ENCODE results near the gene FITM1. TPM values are rescaled to one million over a fixed set of nuclear protein-coding genes. Genes with fewer than 3 reads are reported as not detected.

FITM1 gene
- total RNA-seq, 4 donors from 2014 or later = 0.27 to 0.67 TPM; not detected in 2

GRCh38 chr14:24150993-24151392, 20.5 kb downstream of the FITM1 start:
- no peak overlapping the region for H3K27ac ChIP-seq
- no peak overlapping the region for H3K4me3 ChIP-seq
- TF ChIP-seq, protein P1, sequence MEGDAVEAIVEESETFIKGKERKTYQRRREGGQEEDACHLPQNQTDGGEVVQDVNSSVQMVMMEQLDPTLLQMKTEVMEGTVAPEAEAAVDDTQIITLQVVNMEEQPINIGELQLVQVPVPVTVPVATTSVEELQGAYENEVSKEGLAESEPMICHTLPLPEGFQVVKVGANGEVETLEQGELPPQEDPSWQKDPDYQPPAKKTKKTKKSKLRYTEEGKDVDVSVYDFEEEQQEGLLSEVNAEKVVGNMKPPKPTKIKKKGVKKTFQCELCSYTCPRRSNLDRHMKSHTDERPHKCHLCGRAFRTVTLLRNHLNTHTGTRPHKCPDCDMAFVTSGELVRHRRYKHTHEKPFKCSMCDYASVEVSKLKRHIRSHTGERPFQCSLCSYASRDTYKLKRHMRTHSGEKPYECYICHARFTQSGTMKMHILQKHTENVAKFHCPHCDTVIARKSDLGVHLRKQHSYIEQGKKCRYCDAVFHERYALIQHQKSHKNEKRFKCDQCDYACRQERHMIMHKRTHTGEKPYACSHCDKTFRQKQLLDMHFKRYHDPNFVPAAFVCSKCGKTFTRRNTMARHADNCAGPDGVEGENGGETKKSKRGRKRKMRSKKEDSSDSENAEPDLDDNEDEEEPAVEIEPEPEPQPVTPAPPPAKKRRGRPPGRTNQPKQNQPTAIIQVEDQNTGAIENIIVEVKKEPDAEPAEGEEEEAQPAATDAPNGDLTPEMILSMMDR (IDR thresholded peaks at IDR 0.05) = no peak
- no peaks in the 10 kb centered on the region for H3K27me3 ChIP-seq
- H3K36me3 ChIP-seq = peaks cover 0 to 77% of the 10 kb centered on the region in 2 donors
- peaks cover 0 to 36% (median 12%) of the 10 kb centered on the region in 3 donors for H3K4me1 ChIP-seq
- no peak for ATAC-seq
- no peaks in the 10 kb centered on the region for H3K9me3 ChIP-seq
- 60 to 78% methylated on average over 1 to 3 of the region's 9 CpGs for WGBS, 2 donors (ENCODE audit: low coverage in 1 of 2)

DNA sequence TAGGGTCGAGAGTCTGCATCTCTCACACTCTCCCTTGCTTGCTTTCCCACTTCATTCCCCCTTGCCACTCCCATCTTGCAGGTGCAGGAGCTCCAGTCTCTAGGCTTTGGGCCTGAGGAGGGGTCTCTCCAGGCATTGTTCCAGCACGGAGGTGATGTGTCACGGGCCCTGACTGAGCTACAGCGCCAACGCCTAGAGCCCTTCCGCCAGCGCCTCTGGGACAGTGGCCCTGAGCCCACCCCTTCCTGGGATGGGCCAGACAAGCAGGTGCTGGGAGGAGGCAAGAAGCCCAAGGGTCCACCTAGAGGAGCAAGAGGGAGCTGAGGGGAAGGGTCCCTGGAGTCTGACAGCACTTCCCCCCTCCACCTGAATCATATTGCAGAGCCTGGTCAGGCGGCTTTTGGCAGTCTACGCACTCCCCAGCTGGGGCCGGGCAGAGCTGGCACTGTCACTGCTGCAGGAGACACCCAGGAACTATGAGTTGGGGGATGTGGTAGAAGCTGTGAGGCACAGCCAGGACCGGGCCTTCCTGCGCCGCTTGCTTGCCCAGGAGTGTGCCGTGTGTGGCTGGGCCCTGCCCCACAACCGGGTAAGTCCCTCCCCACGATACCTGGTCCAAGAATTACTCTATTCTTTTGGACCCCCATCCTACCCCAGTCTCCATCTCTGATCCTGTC, 21.1 kb downstream of the FITM1 start:
- H3K4me3 ChIP-seq = no peak overlapping the region
- peaks cover 0 to 33% (median 12%) of the 10 kb centered on the region in 3 donors for H3K4me1 ChIP-seq
- no peak for ATAC-seq
- TF ChIP-seq POLR2A (IDR thresholded peaks at IDR 0.05) (peak in 1 of 2 donors; percentile 11), POLR2AphosphoS5 (IDR thresholded peaks at IDR 0.05) (no peak)
- no peaks in the 10 kb centered on the region for H3K9me3 ChIP-seq
- 87 to 95% methylated on average over 4 to 5 of the region's 16 CpGs for WGBS, 2 donors (ENCODE audit: low coverage in 1 of 2)
- H3K36me3 ChIP-seq = peaks cover 0 to 82% of the 10 kb centered on the region in 2 donors
- no peaks in the 10 kb centered on the region for H3K27me3 ChIP-seq
- no peak overlapping the region for H3K27ac ChIP-seq

GRCh38 chr14:24155100-24155499, 24.6 kb downstream of the FITM1 start:
- Histone ChIP-seq H3K27me3 (no peaks in the 10 kb centered on the region), H3K4me1 (peaks cover 0 to 8% (median 0%) of the 10 kb centered on the region in 3 donors), H3K4me3 (no peak overlapping the region), H3K36me3 (peaks cover 0 to 96% of the 10 kb centered on the region in 2 donors), H3K27ac (peak overlapping the region in 1 of 4 donors; percentile 2), H3K9me3 (no peaks in the 10 kb centered on the region)
- TF ChIP-seq, protein P1 (IDR thresholded peaks at IDR 0.05) = no peak
- TF ChIP-seq EP300 (IDR thresholded peaks at IDR 0.05) (no peak), POLR2AphosphoS5 (IDR thresholded peaks at IDR 0.05) (no peak), POLR2A (IDR thresholded peaks at IDR 0.05) (no peak)
- no peak for ATAC-seq
- WGBS, 2 donors (ENCODE audit: low coverage in 1 of 2) = 89 to 90% methylated on average over 2 to 3 of the region's 10 CpGs

GRCh38 chr14:24156840-24157239, 26.4 kb downstream of the FITM1 start:
- ATAC-seq = no peak
- Histone ChIP-seq H3K27ac (no peak overlapping the region), H3K27me3 (no peaks in the 10 kb centered on the region), H3K9me3 (no peaks in the 10 kb centered on the region), H3K4me1 (peaks cover 0 to 14% (median 6%) of the 10 kb centered on the region in 3 donors), H3K4me3 (no peak overlapping the region), H3K36me3 (peaks cover 0 to 84% of the 10 kb centered on the region in 2 donors)
- no peak for TF ChIP-seq EP300 (IDR thresholded peaks at IDR 0.05)
- TF ChIP-seq, protein P1 (IDR thresholded peaks at IDR 0.05) = no peak
- no peak for TF ChIP-seq POLR2A (IDR thresholded peaks at IDR 0.05)
- 83 to 88% methylated on average over 1 of the region's 1 CpG for WGBS, 2 donors (ENCODE audit: low coverage in 1 of 2)

DNA sequence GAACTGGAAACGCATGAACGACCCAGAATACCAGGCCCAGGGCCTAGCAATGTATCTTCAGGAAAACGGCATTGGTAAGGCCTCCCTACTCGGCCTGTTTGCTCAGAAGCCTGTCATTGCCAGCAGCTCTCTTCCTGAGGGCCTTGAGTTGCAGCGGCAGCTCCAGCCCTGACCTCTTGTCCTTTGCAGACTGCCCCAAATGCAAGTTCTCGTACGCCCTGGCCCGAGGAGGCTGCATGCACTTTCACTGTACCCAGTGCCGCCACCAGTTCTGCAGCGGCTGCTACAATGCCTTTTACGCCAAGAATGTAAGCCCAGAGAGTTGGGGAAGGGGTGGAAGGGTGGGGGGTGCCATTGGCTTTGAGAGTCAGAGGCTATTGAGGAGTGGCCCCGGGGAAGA, 26.9 kb downstream of the FITM1 start:
- Histone ChIP-seq H3K4me3 (no peak overlapping the region), H3K36me3 (peaks cover 0 to 79% of the 10 kb centered on the region in 2 donors), H3K27ac (no peak overlapping the region), H3K27me3 (no peaks in the 10 kb centered on the region), H3K4me1 (peaks cover 0 to 19% (median 10%) of the 10 kb centered on the region in 3 donors), H3K9me3 (no peaks in the 10 kb centered on the region)
- whole genome bisulfite sequencing, 2 donors (ENCODE audit: low coverage in 1 of 2) = 100% methylated on average over 1 of the region's 12 CpGs; no CpG with 5 or more reads in 1 of the 2 donors
- TF ChIP-seq POLR2AphosphoS5 (IDR thresholded peaks at IDR 0.05) (no peak), EP300 (IDR thresholded peaks at IDR 0.05) (no peak), POLR2A (IDR thresholded peaks at IDR 0.05) (no peak)
- TF ChIP-seq, protein P1 (IDR thresholded peaks at IDR 0.05) = no peak
- no peak for ATAC-seq
